Esophagus muscularis mucosa (tissue), 4 donors: ENCODE data around the gene RARG.

Experiments used
- EP300 ChIP-seq: sonication (generic); formaldehyde crosslinking; IDR thresholded peaks from one replicate; pipeline ENCODE4 v1.6.1; 2017; ENCODE audit warnings: antibody characterized with exemption
- POLR2A ChIP-seq: fragments of 450-650 bp; IDR thresholded peaks from one replicate; pipeline ENCODE4 v1.6.1; 2017; ENCODE audit warnings: antibody characterized with exemption, moderate library complexity, mild to moderate bottlenecking, low read depth
- POLR2AphosphoS5 ChIP-seq, 2 donors: sonication (generic); formaldehyde crosslinking; IDR thresholded peaks; one replicate each; pipeline ENCODE4 v1.6.1; 2017; ENCODE audit warnings: antibody characterized with exemption in 2 of 2
- TF ChIP-seq, protein P1 (sequence below), 3 experiments: fragments of 200-600 bp in 2 of 3; fragments of 450-650 bp in 1 of 3; sonication (generic) in 2 of 3; IDR thresholded peaks; one replicate each; pipeline ENCODE4 v1.5.1; 2017 to 2019; ENCODE audit warnings: antibody characterized with exemption in 3 of 3, mild to moderate bottlenecking in 2 of 3, moderate library complexity in 1 of 3

DNA sequence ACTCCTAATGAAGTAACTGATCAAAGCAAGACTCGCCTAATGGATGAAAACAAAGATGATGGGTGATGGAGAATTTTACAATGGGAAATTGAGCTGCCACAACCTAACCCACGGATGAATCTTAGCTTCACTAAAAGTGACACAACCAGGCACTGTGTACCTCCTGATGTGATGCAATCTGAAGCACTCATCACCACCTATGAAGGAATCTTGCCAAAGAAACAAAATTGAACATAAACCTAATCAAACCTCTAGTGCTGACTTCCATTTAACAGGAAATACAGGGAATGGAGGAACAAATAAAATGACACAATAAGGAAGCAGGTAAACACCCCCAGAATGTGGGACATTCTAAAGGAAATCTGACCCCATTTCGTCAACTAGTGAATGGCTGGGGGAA is 13.3 kb upstream of the RARG start:
- TF ChIP-seq, protein P1, sequence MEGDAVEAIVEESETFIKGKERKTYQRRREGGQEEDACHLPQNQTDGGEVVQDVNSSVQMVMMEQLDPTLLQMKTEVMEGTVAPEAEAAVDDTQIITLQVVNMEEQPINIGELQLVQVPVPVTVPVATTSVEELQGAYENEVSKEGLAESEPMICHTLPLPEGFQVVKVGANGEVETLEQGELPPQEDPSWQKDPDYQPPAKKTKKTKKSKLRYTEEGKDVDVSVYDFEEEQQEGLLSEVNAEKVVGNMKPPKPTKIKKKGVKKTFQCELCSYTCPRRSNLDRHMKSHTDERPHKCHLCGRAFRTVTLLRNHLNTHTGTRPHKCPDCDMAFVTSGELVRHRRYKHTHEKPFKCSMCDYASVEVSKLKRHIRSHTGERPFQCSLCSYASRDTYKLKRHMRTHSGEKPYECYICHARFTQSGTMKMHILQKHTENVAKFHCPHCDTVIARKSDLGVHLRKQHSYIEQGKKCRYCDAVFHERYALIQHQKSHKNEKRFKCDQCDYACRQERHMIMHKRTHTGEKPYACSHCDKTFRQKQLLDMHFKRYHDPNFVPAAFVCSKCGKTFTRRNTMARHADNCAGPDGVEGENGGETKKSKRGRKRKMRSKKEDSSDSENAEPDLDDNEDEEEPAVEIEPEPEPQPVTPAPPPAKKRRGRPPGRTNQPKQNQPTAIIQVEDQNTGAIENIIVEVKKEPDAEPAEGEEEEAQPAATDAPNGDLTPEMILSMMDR (IDR thresholded peaks at IDR 0.05) = no peak
- TF ChIP-seq POLR2A = no peak
- TF ChIP-seq POLR2AphosphoS5 (IDR thresholded peaks at IDR 0.05) = no peak
- TF ChIP-seq EP300 = no peak
